Posterior vena cava (tissue), 2 donors: ENCODE data around the gene TMEM50A. TPM values are rescaled to one million over a fixed set of nuclear protein-coding genes. Genes with fewer than 3 reads are reported as not detected.
"Not testable (repeated sequence)": the region's sequence is repeated elsewhere in the genome, so short reads cannot be mapped to it uniquely, and the experiment has no call there.

Experiments
- DNase-seq: peaks from one replicate; pipeline ENCODE4 v3.0.0-alpha.2; 2020; ENCODE audit warnings: low spot score
- intact Hi-C, 2 donors: fragments of 100-400 bp; cut with DNase I; formaldehyde crosslinking; loops; one replicate each; pipeline versions ENCODE4 v1.14.1 to v1.14.2; 2022 to 2023
- total RNA-seq, 2 donors: library from RNA; stranded (reverse); fragmentation: NEBNext Ultra II Directional; extraction: Animal tissue kit (Norgen Biotek cat#: 25700); gene quantifications; one replicate each; pipeline ENCODE4 v1.2.1, GENCODE V29; 2021
- donor health status: DM: yes; HTN: yes; CAD: no.
- donor health status: DM: yes; HTN: yes; CAD: no.

The TMEM50A gene
- total RNA-seq, 2 donors from 2014 or later = 91.0 to 112 TPM

GRCh38 chr1:25369691-25370271 is 31.6 kb downstream of the TMEM50A start:
- intact Hi-C loops, DNase-seq: not testable (repeated sequence)

- DNase-seq, intact Hi-C loops: not testable (repeated sequence)
These were observed 33.6 kb downstream of the TMEM50A start for GRCh38 chr1:25371757-25372156.

GRCh38 chr1:25378367-25378766 is 40.2 kb downstream of the TMEM50A start:
- DNase-seq, intact Hi-C loops: not testable (repeated sequence)

GRCh38 chr1:25382543-25382942 is 44.4 kb downstream of the TMEM50A start:
- DNase-seq, intact Hi-C loops: not testable (repeated sequence)

- intact Hi-C loops, DNase-seq: not testable (repeated sequence)
These were observed 45.0 kb downstream of the TMEM50A start for GRCh38 chr1:25383090-25383489.

GRCh38 chr1:25383875-25384274 is 45.7 kb downstream of the TMEM50A start:
- DNase-seq, intact Hi-C loops: not testable (repeated sequence)

GRCh38 chr1:25387096-25387495 is 49.0 kb downstream of the TMEM50A start:
- intact Hi-C loops, DNase-seq: not testable (repeated sequence)

GRCh38 chr1:25388691-25389090 is 50.6 kb downstream of the TMEM50A start:
- intact Hi-C loops, DNase-seq: not testable (repeated sequence)

GRCh38 chr1:25389721-25390120 is 51.6 kb downstream of the TMEM50A start:
- intact Hi-C loops, DNase-seq: not testable (repeated sequence)

- no peak for DNase-seq
- intact Hi-C loops = no loop called here
These were observed 54.7 kb downstream of the TMEM50A start for GRCh38 chr1:25392841-25393240.

GRCh38 chr1:25397549-25397948 is 59.4 kb downstream of the TMEM50A start:
- DNase-seq = not testable (repeated sequence)

GRCh38 chr1:25398079-25398478 is 59.9 kb downstream of the TMEM50A start:
- DNase-seq, intact Hi-C loops: not testable (repeated sequence)

More at GRCh38 chr1:25397549-25397948, 59.4 kb downstream of the TMEM50A start:
- intact Hi-C loops = not testable (repeated sequence)

- intact Hi-C loops = loop anchor here (10.0 kb wide), 1 partner anchor 122 kb away; no protein-coding TSS in a partner anchor
These were observed 65.0 kb downstream of the TMEM50A start for GRCh38 chr1:25402947-25403803.

GRCh38 chr1:25405731-25406305 is 67.7 kb downstream of the TMEM50A start:
- intact Hi-C loops = loop anchor here (10.0 kb wide), 1 partner anchor 119 kb away; no protein-coding TSS in a partner anchor
- DNase-seq = not testable (repeated sequence)

More at GRCh38 chr1:25402947-25403803, 65.0 kb downstream of the TMEM50A start:
- not testable (repeated sequence) for DNase-seq

- not testable (repeated sequence) for DNase-seq
- intact Hi-C loops = loop anchor here (10.0 kb wide), 1 partner anchor 115 kb away; no protein-coding TSS in a partner anchor
These were observed 71.7 kb downstream of the TMEM50A start for GRCh38 chr1:25409641-25410427.
